ENCODE data around the gene MAP3K6. TPM values are rescaled to one million over a fixed set of nuclear protein-coding genes. Genes with fewer than 3 reads are reported as not detected.

Gene MAP3K6
- total and polyA plus RNA-seq, 2 of the 13 experiments (the other 11 are each of a cell fraction or from before 2014, with no cell fraction given), result 2.7 to 3.2 TPM

GRCh38 chr1:27402349-27402754 is 35.6 kb upstream of the MAP3K6 start (continued):
- no peak for TF ChIP-seq GPBP1L1 (CRISPR knock-in tag; IDR thresholded peaks at IDR 0.05)
- no peak for TF ChIP-seq ZNF788 (CRISPR knock-in tag; IDR thresholded peaks at IDR 0.05; ENCODE audit: borderline replicate concordance)
- TF ChIP-seq STAG1 (CRISPR knock-in tag; IDR thresholded peaks at IDR 0.05), result peak; percentile 63
- TF ChIP-seq TEAD3 (CRISPR knock-in tag; optimal IDR thresholded peaks at IDR 0.05; ENCODE audit: borderline replicate concordance), result peak; percentile 41
- peak; percentile 32; the same call in 1 of the 2 replicates for TF ChIP-seq ZNF687 (CRISPR knock-in tag; IDR thresholded peaks at IDR 0.05)
- TF ChIP-seq ATAD3A (CRISPR knock-in tag; IDR thresholded peaks at IDR 0.05), result no peak
- 0 out of 2 replicates have a peak, but pooled peaks have one; percentile 17 for TF ChIP-seq FOXK1 (CRISPR knock-in tag; IDR thresholded peaks at IDR 0.05; ENCODE audit: borderline replicate concordance, low read depth)
- 0 out of 2 replicates have a peak, but pooled peaks have one; percentile 25 for TF ChIP-seq SNAPC2 (CRISPR knock-in tag; IDR thresholded peaks at IDR 0.05)
- 0 out of 2 replicates have a peak, but pooled peaks have one; percentile 28 for TF ChIP-seq REPIN1 (CRISPR knock-in tag; IDR thresholded peaks at IDR 0.05; ENCODE audit: borderline replicate concordance, low read depth)
- TF ChIP-seq GMEB2 (CRISPR knock-in tag; IDR thresholded peaks at IDR 0.05; ENCODE audit: low read depth), result no peak
- no peak for TF ChIP-seq SNAPC5 (CRISPR knock-in tag; IDR thresholded peaks at IDR 0.05; ENCODE audit: borderline replicate concordance)
- no peak for TF ChIP-seq SNAPC4 (CRISPR knock-in tag; IDR thresholded peaks at IDR 0.05)
- TF ChIP-seq NFRKB (IDR thresholded peaks at IDR 0.05), result no peak
- TF ChIP-seq POLR2AphosphoS5 (IDR thresholded peaks at IDR 0.05; ENCODE audit: low read depth, low read length), result peak; percentile 46; the same call in 1 of the 2 replicates
- TF ChIP-seq POGZ (CRISPR knock-in tag; IDR thresholded peaks at IDR 0.05), result no peak
- 0 out of 2 replicates have a peak, but pooled peaks have one; percentile 30 for TF ChIP-seq CSRNP1 (CRISPR knock-in tag; IDR thresholded peaks at IDR 0.05)
